Measurements from ENCODE around the gene CLK3.

CLK3 gene

GRCh38 chr15:74635228-74635627 lies 19.6 kb downstream of the CLK3 start:
- TF ChIP-seq, protein P1, sequence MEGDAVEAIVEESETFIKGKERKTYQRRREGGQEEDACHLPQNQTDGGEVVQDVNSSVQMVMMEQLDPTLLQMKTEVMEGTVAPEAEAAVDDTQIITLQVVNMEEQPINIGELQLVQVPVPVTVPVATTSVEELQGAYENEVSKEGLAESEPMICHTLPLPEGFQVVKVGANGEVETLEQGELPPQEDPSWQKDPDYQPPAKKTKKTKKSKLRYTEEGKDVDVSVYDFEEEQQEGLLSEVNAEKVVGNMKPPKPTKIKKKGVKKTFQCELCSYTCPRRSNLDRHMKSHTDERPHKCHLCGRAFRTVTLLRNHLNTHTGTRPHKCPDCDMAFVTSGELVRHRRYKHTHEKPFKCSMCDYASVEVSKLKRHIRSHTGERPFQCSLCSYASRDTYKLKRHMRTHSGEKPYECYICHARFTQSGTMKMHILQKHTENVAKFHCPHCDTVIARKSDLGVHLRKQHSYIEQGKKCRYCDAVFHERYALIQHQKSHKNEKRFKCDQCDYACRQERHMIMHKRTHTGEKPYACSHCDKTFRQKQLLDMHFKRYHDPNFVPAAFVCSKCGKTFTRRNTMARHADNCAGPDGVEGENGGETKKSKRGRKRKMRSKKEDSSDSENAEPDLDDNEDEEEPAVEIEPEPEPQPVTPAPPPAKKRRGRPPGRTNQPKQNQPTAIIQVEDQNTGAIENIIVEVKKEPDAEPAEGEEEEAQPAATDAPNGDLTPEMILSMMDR (IDR thresholded peaks at IDR 0.05; ENCODE audit: control insufficient read depth, insufficient read depth, low read depth, low read length, missing control alignments) = peak; percentile 83
- DNase-seq (ENCODE audit: low read depth) = no peak
- H3K4me3 ChIP-seq (ENCODE audit: control insufficient read depth, low read depth, low read length) = no peak overlapping the region

- DNase-seq (ENCODE audit: low read depth) = no peak
- H3K4me3 ChIP-seq (ENCODE audit: control insufficient read depth, low read depth, low read length) = no peak overlapping the region
- TF ChIP-seq, protein P1 (IDR thresholded peaks at IDR 0.05; ENCODE audit: control insufficient read depth, insufficient read depth, low read depth, low read length, missing control alignments) = no peak
Observed at GRCh38 chr15:74636984-74637383, 21.3 kb downstream of the CLK3 start.

DNA sequence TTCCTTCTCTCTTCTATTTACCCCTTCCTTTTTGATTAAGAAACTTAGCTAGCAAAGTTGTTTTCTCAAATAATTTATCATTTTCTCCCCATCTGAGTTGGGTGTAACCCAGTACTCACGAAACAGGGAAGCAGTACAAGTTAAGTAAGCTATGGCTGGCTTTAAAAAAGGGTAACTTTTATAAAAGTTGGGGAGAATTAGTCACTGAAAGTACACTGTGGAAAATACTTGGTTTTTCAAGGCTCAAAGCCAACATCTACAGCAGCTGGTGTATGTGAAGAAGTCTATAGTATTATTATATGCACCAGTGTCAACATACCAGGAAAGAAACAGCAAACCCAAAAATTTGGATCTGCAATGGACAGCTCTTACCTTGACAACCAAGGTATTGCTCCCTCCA lies 25.5 kb downstream of the CLK3 start:
- H3K4me3 ChIP-seq (ENCODE audit: control insufficient read depth, low read depth, low read length) = no peak overlapping the region
- no peak for DNase-seq (ENCODE audit: low read depth)
- TF ChIP-seq, protein P1 (IDR thresholded peaks at IDR 0.05; ENCODE audit: control insufficient read depth, insufficient read depth, low read depth, low read length, missing control alignments) = no peak

- TF ChIP-seq, protein P1 (IDR thresholded peaks at IDR 0.05; ENCODE audit: control insufficient read depth, insufficient read depth, low read depth, low read length, missing control alignments) = no peak
- no peak overlapping the region for H3K4me3 ChIP-seq (ENCODE audit: control insufficient read depth, low read depth, low read length)
- DNase-seq (ENCODE audit: low read depth) = no peak
Observed at GRCh38 chr15:74642348-74642733, 26.7 kb downstream of the CLK3 start.

DNA sequence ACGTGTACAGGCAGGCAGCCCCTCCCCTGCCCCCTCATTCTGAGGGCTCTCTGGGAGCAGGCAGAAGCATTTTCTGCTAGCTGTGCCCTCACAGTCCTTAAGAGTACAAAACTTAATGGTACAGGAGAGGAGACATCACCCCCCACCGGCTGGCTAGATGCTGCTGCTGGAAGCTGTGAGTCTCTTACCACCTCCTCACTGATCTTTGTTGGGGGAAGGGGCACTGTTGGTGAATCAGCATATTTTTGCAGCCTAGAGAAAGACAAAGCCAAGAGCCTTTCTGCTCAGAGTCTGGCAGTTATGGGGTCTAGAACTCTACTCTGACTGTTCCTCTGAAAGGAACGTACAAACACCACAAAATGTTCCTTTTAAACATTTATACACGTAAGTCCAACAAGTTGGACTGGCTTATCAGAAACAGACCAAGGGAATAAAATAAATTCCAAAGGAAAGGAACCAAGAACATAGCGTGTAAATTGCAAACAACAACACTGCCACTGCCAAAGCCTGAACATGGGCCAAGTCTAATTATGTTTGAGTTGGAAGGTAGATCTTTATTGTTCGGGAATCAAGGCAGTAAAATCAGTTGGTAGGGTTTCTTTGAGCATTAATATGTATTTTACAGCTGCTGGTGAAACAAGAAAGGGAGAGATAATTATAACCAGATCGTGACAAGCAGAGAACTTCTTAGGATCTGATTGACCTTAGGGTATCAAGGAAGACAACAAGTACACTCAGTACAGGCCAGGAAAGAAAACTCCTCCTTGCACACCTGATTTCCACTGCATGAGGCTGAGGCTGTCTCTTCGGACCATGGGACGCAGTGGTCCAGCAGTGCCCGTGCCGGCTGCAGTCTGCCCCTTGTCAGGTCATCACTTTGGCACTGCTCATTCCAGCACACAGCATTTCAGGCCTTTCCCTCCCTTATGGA lies 27.4 kb downstream of the CLK3 start:
- H3K4me3 ChIP-seq (ENCODE audit: control insufficient read depth, low read depth, low read length) = no peak overlapping the region
- TF ChIP-seq, protein P1 (IDR thresholded peaks at IDR 0.05; ENCODE audit: control insufficient read depth, insufficient read depth, low read depth, low read length, missing control alignments) = no peak

DNA sequence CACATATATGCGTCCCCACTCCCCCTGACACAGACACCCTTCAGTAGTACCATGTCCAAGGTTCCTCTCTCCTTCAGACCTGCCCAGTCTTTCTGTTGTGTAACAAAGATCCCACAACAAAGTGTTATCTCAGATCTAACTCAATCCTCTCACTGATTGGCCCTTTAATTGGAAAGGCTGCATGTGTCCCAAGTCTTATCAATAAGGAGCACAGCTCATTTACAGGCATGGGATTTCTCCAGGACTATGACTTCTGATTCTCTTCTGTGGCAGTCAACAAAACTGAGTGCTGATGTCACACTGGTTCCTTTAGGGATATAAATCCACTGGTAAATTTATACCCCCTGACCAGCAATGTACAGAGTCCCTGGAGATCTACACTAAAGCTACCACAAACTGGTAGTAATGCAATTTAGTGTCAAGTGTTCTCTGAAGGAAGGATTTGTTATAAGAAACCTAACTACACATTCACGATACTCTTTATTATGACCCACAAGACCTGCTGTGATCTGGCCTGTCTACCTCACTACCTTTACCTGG lies 28.1 kb downstream of the CLK3 start:
- no peak for DNase-seq (ENCODE audit: low read depth)

More for the DNA sequence above, 27.4 kb downstream of the CLK3 start:
- DNase-seq (ENCODE audit: low read depth) = no peak

More for the DNA sequence above, 28.1 kb downstream of the CLK3 start:
- H3K4me3 ChIP-seq (ENCODE audit: control insufficient read depth, low read depth, low read length) = no peak overlapping the region
- TF ChIP-seq, protein P1 (IDR thresholded peaks at IDR 0.05; ENCODE audit: control insufficient read depth, insufficient read depth, low read depth, low read length, missing control alignments) = no peak
